HFFc6 (cell line): ENCODE measurements around the gene PMIS2. TPM values are rescaled to one million over a fixed set of nuclear protein-coding genes. Genes with fewer than 3 reads are reported as not detected.

Source experiments
- DNase-seq: peaks from one replicate; pipeline ENCODE4 v3.0.0-alpha.2; 2018
- H3K27ac Mint-ChIP-seq: 2 replicates; pipeline ENCODE4 v1.8.0; 2020; ENCODE audit warnings: mild to moderate bottlenecking, mixed read lengths
- H3K27me3 Mint-ChIP-seq: 2 replicates; pipeline ENCODE4 v1.8.0; 2021; ENCODE audit warnings: mild to moderate bottlenecking, moderate library complexity, mixed read lengths; ENCODE audit not compliant: insufficient read depth
- H3K36me3 Mint-ChIP-seq: 2 replicates; pipeline ENCODE4 v1.8.0; 2021; ENCODE audit warnings: low read depth, mixed read lengths
- H3K4me1 Mint-ChIP-seq: 2 replicates; pipeline ENCODE4 v1.8.0; 2020; ENCODE audit warnings: low read depth, mixed read lengths
- H3K4me3 Mint-ChIP-seq: 2 replicates; pipeline ENCODE4 v1.8.0; 2020; ENCODE audit warnings: mild to moderate bottlenecking, moderate library complexity, mixed read lengths
- H3K9me3 Mint-ChIP-seq: 2 replicates; pipeline ENCODE4 v1.8.0; 2020; ENCODE audit warnings: mild to moderate bottlenecking, mixed read lengths
- total RNA-seq, 6 experiments: library from RNA; stranded (reverse); fragmentation: NEBNext Ultra II Directional; extraction: Animal tissue kit (Norgen Biotek cat#: 25700); gene quantifications; 2 replicates in 1 of 6; 3 replicates in 5 of 6; pipeline ENCODE4 v1.2.3, GENCODE V29; 2021
- TF ChIP-seq, protein P1 (sequence below): fragments of 200-600 bp; sonication (generic); IDR thresholded peaks from 2 replicates; pipeline ENCODE4 v1.5.0; 2021; ENCODE audit warnings: antibody characterized with exemption, mild to moderate bottlenecking

Gene PMIS2
- total RNA-seq, 6 experiments from 2014 or later, result not detected

- Mint-ChIP-seq H3K27me3 (peaks cover 12% of the 10 kb centered on the region; the same call in 1 of the 2 replicates), H3K27ac (no peak overlapping the region), H3K4me1 (peaks cover 3% of the 10 kb centered on the region), H3K9me3 (peaks cover 24% of the 10 kb centered on the region), H3K36me3 (peaks cover 8% of the 10 kb centered on the region), H3K4me3 (no peak overlapping the region)
- no peak for DNase-seq
- TF ChIP-seq, protein P1, sequence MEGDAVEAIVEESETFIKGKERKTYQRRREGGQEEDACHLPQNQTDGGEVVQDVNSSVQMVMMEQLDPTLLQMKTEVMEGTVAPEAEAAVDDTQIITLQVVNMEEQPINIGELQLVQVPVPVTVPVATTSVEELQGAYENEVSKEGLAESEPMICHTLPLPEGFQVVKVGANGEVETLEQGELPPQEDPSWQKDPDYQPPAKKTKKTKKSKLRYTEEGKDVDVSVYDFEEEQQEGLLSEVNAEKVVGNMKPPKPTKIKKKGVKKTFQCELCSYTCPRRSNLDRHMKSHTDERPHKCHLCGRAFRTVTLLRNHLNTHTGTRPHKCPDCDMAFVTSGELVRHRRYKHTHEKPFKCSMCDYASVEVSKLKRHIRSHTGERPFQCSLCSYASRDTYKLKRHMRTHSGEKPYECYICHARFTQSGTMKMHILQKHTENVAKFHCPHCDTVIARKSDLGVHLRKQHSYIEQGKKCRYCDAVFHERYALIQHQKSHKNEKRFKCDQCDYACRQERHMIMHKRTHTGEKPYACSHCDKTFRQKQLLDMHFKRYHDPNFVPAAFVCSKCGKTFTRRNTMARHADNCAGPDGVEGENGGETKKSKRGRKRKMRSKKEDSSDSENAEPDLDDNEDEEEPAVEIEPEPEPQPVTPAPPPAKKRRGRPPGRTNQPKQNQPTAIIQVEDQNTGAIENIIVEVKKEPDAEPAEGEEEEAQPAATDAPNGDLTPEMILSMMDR, result no peak
Observed at GRCh38 chr19:35609851-35610353, 23.9 kb downstream of the PMIS2 start.

- peaks cover 10% of the 10 kb centered on the region; the same call in 1 of the 2 replicates for H3K27me3 Mint-ChIP-seq
- H3K4me3 Mint-ChIP-seq, result peak overlapping the region; percentile 87
- peaks cover 17% of the 10 kb centered on the region for H3K9me3 Mint-ChIP-seq
- TF ChIP-seq, protein P1, result no peak
- no peak for DNase-seq
- peaks cover 8% of the 10 kb centered on the region for H3K36me3 Mint-ChIP-seq
- no peaks in the 10 kb centered on the region for H3K4me1 Mint-ChIP-seq
- H3K27ac Mint-ChIP-seq, result no peak overlapping the region
Observed at GRCh38 chr19:35612224-35612558, 26.2 kb downstream of the PMIS2 start.

- peaks cover 8% of the 10 kb centered on the region for H3K36me3 Mint-ChIP-seq
- H3K27me3 Mint-ChIP-seq, result peaks cover 10% of the 10 kb centered on the region; the same call in 1 of the 2 replicates
- H3K9me3 Mint-ChIP-seq, result peaks cover 12% of the 10 kb centered on the region
- peak within 1 kb of the TSS; percentile 87 for H3K4me3 Mint-ChIP-seq
- H3K4me1 Mint-ChIP-seq, result no peaks in the 10 kb centered on the region
- peak; percentile 83 for DNase-seq
- H3K27ac Mint-ChIP-seq, result peak within 1 kb of the TSS; percentile 66
- TF ChIP-seq, protein P1, result no peak
Observed at GRCh38 chr19:35612559-35613321, 26.8 kb downstream of the PMIS2 start, which contains the start of gene HAUS5. TSS of gene HAUS5 (plus strand) at chr19:35612735. CDS start at chr19:35612795, 60 bp downstream.

GRCh38 chr19:35613574-35613973 lies 27.6 kb downstream of the PMIS2 start:
- Mint-ChIP-seq H3K27me3 (peaks cover 5% of the 10 kb centered on the region; the same call in 1 of the 2 replicates), H3K36me3 (peaks cover 2% of the 10 kb centered on the region; the same call in 1 of the 2 replicates), H3K4me3 (peak overlapping the region; percentile 87), H3K27ac (peak overlapping the region; percentile 33; the same call in 1 of the 2 replicates), H3K9me3 (peaks cover 3% of the 10 kb centered on the region), H3K4me1 (no peaks in the 10 kb centered on the region)
- no peak for DNase-seq
- TF ChIP-seq, protein P1, result no peak

DNA sequence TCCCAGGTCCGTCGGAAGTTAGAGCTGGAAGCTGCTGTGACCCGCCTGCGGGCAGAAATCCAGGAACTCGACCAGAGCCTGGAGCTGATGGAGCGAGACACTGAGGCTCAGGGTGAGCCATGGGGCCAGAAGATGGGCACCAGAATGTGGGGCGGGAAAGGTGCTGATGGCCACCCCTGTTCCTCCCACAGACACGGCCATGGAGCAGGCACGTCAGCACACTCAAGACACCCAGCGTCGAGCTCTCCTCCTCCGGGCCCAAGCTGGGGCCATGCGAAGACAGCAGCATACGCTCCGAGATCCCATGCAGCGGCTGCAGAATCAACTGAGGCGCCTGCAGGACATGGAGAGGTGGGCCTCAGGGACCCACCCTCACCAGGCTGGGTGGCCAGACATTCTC lies 29.1 kb downstream of the PMIS2 start:
- Mint-ChIP-seq H3K27me3 (no peaks in the 10 kb centered on the region; the same call in 1 of the 2 replicates), H3K4me1 (no peaks in the 10 kb centered on the region), H3K36me3 (no peaks in the 10 kb centered on the region), H3K27ac (no peak overlapping the region), H3K9me3 (no peaks in the 10 kb centered on the region), H3K4me3 (no peak overlapping the region)
- no peak for DNase-seq
- TF ChIP-seq, protein P1, result no peak
